SK-N-SH (cell line): ENCODE measurements around the gene WDR91. TPM values are rescaled to one million over a fixed set of nuclear protein-coding genes. Genes with fewer than 3 reads are reported as not detected.

Experiments used
- CTCF ChIA-PET: fragments of 300-600, 350-600 bp; formaldehyde crosslinking; extraction: SDS; loops from one replicate; lab custom pipeline; 2021; lab: Yijun Ruan, JAX
- POLR2A ChIA-PET: fragments of 350-600 bp; sonication (Branson Sonifier 250); formaldehyde crosslinking; extraction: SDS; loops from one replicate; lab custom pipeline; 2020; ENCODE audit warnings: antibody characterized with exemption, inconsistent platforms; lab: Yijun Ruan, JAX
- DNase-seq: peaks from one replicate; pipeline ENCODE4 v3.0.0; 2012
- H2AFZ ChIP-seq: fragments of 200-600 bp; sonication (generic); 2 replicates; pipeline ENCODE4 v1.8.1; 2016; ENCODE audit warnings: antibody characterized with exemption, mild to moderate bottlenecking, low read depth
- H3F3A ChIP-seq: fragments of 200-600 bp; sonication (generic); replicated peaks from 2 replicates; pipeline ENCODE3; 2016; ENCODE audit warnings: antibody characterized with exemption, mild to moderate bottlenecking; ENCODE audit not compliant: insufficient read depth
- H3K27ac ChIP-seq, 2 experiments: fragments of 200-500 bp in 1 of 2; fragments of 200-600 bp in 1 of 2; sonication (Bioruptor generic) in 1 of 2; sonication (generic), shearing (Covaris generic) in 1 of 2; 2 replicates each; pipeline versions ENCODE4 v1.5.1 to v1.6.1; 2014 to 2016; ENCODE audit warnings: low read depth in 2 of 2, inconsistent platforms in 1 of 2, low read length in 1 of 2, mild to moderate bottlenecking in 1 of 2, mixed read lengths in 1 of 2
- H3K27me3 ChIP-seq: fragments of 200-600 bp; sonication (generic), shearing (Covaris generic); 2 replicates; pipeline ENCODE4 v1.6.1; 2016; ENCODE audit warnings: mixed run types; ENCODE audit not compliant: insufficient read depth
- H3K36me3 ChIP-seq, 2 experiments: fragments of 200-500 bp in 1 of 2; fragments of 200-600 bp in 1 of 2; sonication (Bioruptor generic) in 1 of 2; sonication (generic) in 1 of 2; replicated peaks in 1 of 2; 2 replicates each; pipeline versions ENCODE3 to v1.5.1; 2014 to 2016; ENCODE audit warnings: low read length in 1 of 2, mild to moderate bottlenecking in 1 of 2; ENCODE audit not compliant: insufficient read depth in 2 of 2, control insufficient read depth in 1 of 2
- H3K4me1 ChIP-seq, 2 experiments: fragments of 200-500 bp in 1 of 2; fragments of 200-600 bp in 1 of 2; sonication (Bioruptor generic) in 1 of 2; sonication (generic), shearing (Covaris generic) in 1 of 2; 2 replicates each; pipeline versions ENCODE4 v1.5.1 to v1.6.1; 2014 to 2016; ENCODE audit warnings: low read depth in 1 of 2, low read length in 1 of 2, mixed run types in 1 of 2; ENCODE audit not compliant: insufficient read depth in 2 of 2, control insufficient read depth in 1 of 2
- H3K4me2 ChIP-seq: fragments of 200-600 bp; sonication (generic), shearing (Covaris generic); 2 replicates; pipeline ENCODE4 v1.6.1; 2017; ENCODE audit warnings: mixed run types
- H3K4me3 ChIP-seq, 2 experiments: fragments of 200-500 bp in 1 of 2; fragments of 200-600 bp in 1 of 2; sonication (Bioruptor generic) in 1 of 2; sonication (generic), shearing (Covaris generic) in 1 of 2; 2 replicates each; pipeline versions ENCODE4 v1.5.1 to v1.8.1; 2014 to 2016; ENCODE audit warnings: low read depth in 2 of 2, inconsistent platforms in 1 of 2, low read length in 1 of 2, mild to moderate bottlenecking in 1 of 2, mixed read lengths in 1 of 2, moderate library complexity in 1 of 2
- H3K79me2 ChIP-seq: fragments of 200-600 bp; sonication (generic); 2 replicates; pipeline ENCODE4 v1.8.1; 2017; ENCODE audit warnings: mild to moderate bottlenecking; ENCODE audit not compliant: insufficient read depth
- H3K9ac ChIP-seq: fragments of 200-600 bp; sonication (generic); 2 replicates; pipeline ENCODE4 v1.6.1; 2017; ENCODE audit warnings: mixed run types
- H3K9me2 ChIP-seq: fragments of 200-600 bp; sonication (generic); 2 replicates; pipeline ENCODE4 v1.6.1; 2017; ENCODE audit warnings: mixed run types
- H3K9me3 ChIP-seq: fragments of 200-600 bp; sonication (generic); 2 replicates; pipeline ENCODE4 v1.6.1; 2017; ENCODE audit warnings: mixed run types, mild to moderate bottlenecking, moderate library complexity
- H4K20me1 ChIP-seq: fragments of 200-600 bp; sonication (generic); 2 replicates; pipeline ENCODE4 v1.6.1; 2017; ENCODE audit warnings: mild to moderate bottlenecking, mixed run types; ENCODE audit not compliant: insufficient read depth
- EP300 ChIP-seq, 2 experiments: IDR thresholded peaks; 2 replicates each; pipeline versions ENCODE4 v1.4.0 to v1.6.1; 2012; ENCODE audit warnings: borderline replicate concordance in 1 of 2, low read depth in 1 of 2, low read length in 1 of 2
- FOSL2 ChIP-seq: IDR thresholded peaks from 2 replicates; pipeline ENCODE4 v1.4.0; 2012; ENCODE audit warnings: low read depth, mild to moderate bottlenecking, moderate library complexity, borderline replicate concordance
- FOXJ3 ChIP-seq: sonication (generic); formaldehyde crosslinking; IDR thresholded peaks from 2 replicates; pipeline ENCODE4 v1.5.1; 2020; ENCODE audit warnings: mild to moderate bottlenecking, missing genetic modification reagents
- FOXM1 ChIP-seq: IDR thresholded peaks from 2 replicates; pipeline ENCODE4 v1.4.0; 2012; ENCODE audit warnings: low read depth, mild to moderate bottlenecking
- MEF2A ChIP-seq: IDR thresholded peaks from 2 replicates; pipeline ENCODE4 v1.4.0; 2012; ENCODE audit warnings: low read depth, borderline replicate concordance
- NRF1 ChIP-seq: IDR thresholded peaks from 2 replicates; pipeline ENCODE4 v1.6.1; 2012; ENCODE audit warnings: low read depth, mild to moderate bottlenecking, low read length
- PBX3 ChIP-seq: IDR thresholded peaks from 2 replicates; pipeline ENCODE4; 2012
- POLR2AphosphoS5 ChIP-seq: IDR thresholded peaks from 2 replicates; pipeline ENCODE4 v1.6.1; 2012; ENCODE audit warnings: low read depth, low read length
- RAD21 ChIP-seq: IDR thresholded peaks from 2 replicates; pipeline ENCODE4 v1.6.1; 2012; ENCODE audit warnings: mild to moderate bottlenecking, low read length
- RFX5 ChIP-seq: IDR thresholded peaks from 2 replicates; pipeline ENCODE4 v1.6.1; 2012; ENCODE audit warnings: mild to moderate bottlenecking, improper control_type of control experiment, low read length
- RXRA ChIP-seq: IDR thresholded peaks from 2 replicates; pipeline ENCODE4 v1.4.0; 2012; ENCODE audit warnings: low read depth, mild to moderate bottlenecking, borderline replicate concordance
- SIN3A ChIP-seq: IDR thresholded peaks from 2 replicates; pipeline ENCODE4 v1.6.1; 2012; ENCODE audit warnings: low read depth, mild to moderate bottlenecking, low read length, moderate library complexity, borderline replicate concordance
- TAF1 ChIP-seq: IDR thresholded peaks from 2 replicates; pipeline ENCODE4 v1.6.1; 2012; ENCODE audit warnings: low read depth, mild to moderate bottlenecking, low read length, moderate library complexity, borderline replicate concordance
- TCF12 ChIP-seq: IDR thresholded peaks from 2 replicates; pipeline ENCODE4 v1.4.0; 2012
- TEAD4 ChIP-seq: IDR thresholded peaks from 2 replicates; pipeline ENCODE4 v1.4.0; 2012; ENCODE audit warnings: mild to moderate bottlenecking, borderline replicate concordance; ENCODE audit not compliant: insufficient read depth
- ZBTB33 ChIP-seq: IDR thresholded peaks from 2 replicates; pipeline ENCODE4 v1.4.0; 2012; ENCODE audit warnings: low read depth, borderline replicate concordance
- WGBS: methylation state at CpG from one replicate; pipeline ENCODE4 v1.1.6; 2017; ENCODE audit warnings: low lambda C conversion rate; 5-methylcytosine and 5-hydroxymethylcytosine counted together
- polyA plus RNA-seq, 3 experiments: library from polyadenylated mRNA; depleted of rRNA; stranded (reverse); fragments of >200 nt; gene quantifications; 2 replicates each; pipeline ENCODE4 v1.2.3, GENCODE V29; 2012
- TF ChIP-seq, protein P1 (sequence below): fragments of 150-350 bp; IDR thresholded peaks from 2 replicates; pipeline ENCODE4 v1.6.1; 2016; ENCODE audit warnings: mild to moderate bottlenecking, low read depth, low read length

WDR91 gene
- polyA plus RNA-seq, 1 of the 3 experiments (the other 2 are of a cell fraction) = 8.4 TPM

DNA sequence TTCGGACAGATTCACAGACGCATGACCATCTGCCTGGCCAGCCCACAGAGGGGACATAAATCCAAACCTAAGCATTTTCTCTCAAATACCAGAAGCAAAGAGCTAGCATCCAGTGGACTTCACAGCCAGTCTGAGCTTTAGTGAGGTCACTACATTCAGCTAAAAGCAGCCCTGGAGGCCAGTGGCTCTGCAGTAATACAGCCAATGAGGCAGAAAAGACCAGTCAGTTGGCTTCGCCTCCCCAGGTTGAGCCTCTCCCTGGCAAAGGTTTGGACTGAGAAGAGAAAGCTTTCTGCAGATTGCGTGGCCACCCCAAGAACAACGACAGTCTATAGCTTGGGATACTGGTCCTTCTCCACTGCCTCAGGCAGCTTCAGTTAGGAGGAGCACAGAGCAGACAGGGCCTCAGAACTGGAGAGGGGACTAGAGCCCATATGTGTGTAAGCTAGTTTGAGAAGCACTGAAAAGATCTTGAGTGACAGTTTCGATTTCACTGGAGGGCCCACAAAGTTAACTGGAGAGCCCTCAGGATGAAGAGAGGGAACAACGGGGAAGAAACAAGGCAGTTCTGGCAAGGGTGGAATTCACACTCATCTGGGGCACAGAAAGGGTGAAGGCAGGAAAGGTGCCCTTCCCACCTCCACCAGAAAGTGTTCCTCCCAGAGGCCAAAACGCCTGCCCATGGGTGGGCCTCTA lies 3.8 kb downstream of the WDR91 start:
- no peak for DNase-seq
- H3K9ac ChIP-seq = no peak overlapping the region
- H3K36me3 ChIP-seq = peaks cover 4 to 7% of the 10 kb centered on the region in 2 experiments
- H3K4me1 ChIP-seq = peaks cover 0 to 6% of the 10 kb centered on the region in 2 experiments; a peak in 2 of 4 replicates
- ChIA-PET POLR2A (interaction anchor here (0.9 kb wide), 1 partner anchor 18 kb away, joined by 3 read pairs; no protein-coding TSS in a partner anchor), CTCF (interaction anchor here (3.0 kb wide), 1 partner anchor 37 kb away, joined by 15 read pairs; the partner anchor contains the start of gene CYREN)
- no peak overlapping the region for H3K4me3 ChIP-seq
- TF ChIP-seq TCF12 (no peak), ZBTB33 (no peak), RAD21 (no peak), FOXM1 (no peak), MEF2A (no peak), POLR2AphosphoS5 (no peak), PBX3 (no peak), TAF1 (no peak), EP300 (IDR thresholded peaks at IDR 0.05; ENCODE audit: borderline replicate concordance in 1 of 2, low read depth in 1 of 2, low read length in 1 of 2) (no peak), RXRA (no peak), SIN3A (no peak), TEAD4 (no peak), NRF1 (no peak), RFX5 (no peak), FOXJ3 (no peak), FOSL2 (no peak)
- TF ChIP-seq, protein P1, sequence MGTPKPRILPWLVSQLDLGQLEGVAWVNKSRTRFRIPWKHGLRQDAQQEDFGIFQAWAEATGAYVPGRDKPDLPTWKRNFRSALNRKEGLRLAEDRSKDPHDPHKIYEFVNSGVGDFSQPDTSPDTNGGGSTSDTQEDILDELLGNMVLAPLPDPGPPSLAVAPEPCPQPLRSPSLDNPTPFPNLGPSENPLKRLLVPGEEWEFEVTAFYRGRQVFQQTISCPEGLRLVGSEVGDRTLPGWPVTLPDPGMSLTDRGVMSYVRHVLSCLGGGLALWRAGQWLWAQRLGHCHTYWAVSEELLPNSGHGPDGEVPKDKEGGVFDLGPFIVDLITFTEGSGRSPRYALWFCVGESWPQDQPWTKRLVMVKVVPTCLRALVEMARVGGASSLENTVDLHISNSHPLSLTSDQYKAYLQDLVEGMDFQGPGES = no peak
- H3K27me3 ChIP-seq = no peaks in the 10 kb centered on the region
- no peak overlapping the region for H2AFZ ChIP-seq
- no peaks in the 10 kb centered on the region for H3K79me2 ChIP-seq
- no peak overlapping the region for H3K27ac ChIP-seq
- H4K20me1 ChIP-seq = no peaks in the 10 kb centered on the region
- WGBS = 92% methylated on average over 7 of the region's 8 CpGs
- no peaks in the 10 kb centered on the region for H3K9me3 ChIP-seq
- no peaks in the 10 kb centered on the region for H3K9me2 ChIP-seq
- H3F3A ChIP-seq = peaks cover 5% of the 10 kb centered on the region
- H3K4me2 ChIP-seq = no peak overlapping the region
